NCI-H1417 (cell line): ENCODE data around the gene SPRED3.

Source experiments
- DNase-seq, 3 experiments: peaks; one replicate each; lab custom pipeline; 2025; lab: John Stamatoyannopoulos, UW

SPRED3 gene

DNA sequence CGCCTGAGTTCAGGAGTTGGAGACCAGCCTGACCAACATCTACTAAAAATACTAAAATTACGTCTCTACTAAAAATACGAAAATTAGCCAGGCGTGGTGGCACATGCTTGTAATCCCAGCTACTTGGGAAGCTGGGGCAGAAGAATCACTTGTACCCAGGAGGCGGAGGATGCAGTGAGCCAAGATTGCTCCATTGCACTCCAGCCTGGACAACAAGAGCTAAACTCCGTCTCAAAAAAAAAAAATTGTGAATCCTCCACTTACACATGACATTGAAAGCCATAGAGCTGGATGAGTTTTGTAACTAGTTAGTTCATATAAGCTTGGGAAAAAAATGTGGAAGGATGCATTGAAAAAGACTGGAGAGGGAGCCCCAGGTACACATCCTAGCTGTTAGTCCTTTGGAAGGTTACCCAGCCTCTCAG, 14.6 kb upstream of the SPRED3 start:
- DNase-seq = no peak

DNA sequence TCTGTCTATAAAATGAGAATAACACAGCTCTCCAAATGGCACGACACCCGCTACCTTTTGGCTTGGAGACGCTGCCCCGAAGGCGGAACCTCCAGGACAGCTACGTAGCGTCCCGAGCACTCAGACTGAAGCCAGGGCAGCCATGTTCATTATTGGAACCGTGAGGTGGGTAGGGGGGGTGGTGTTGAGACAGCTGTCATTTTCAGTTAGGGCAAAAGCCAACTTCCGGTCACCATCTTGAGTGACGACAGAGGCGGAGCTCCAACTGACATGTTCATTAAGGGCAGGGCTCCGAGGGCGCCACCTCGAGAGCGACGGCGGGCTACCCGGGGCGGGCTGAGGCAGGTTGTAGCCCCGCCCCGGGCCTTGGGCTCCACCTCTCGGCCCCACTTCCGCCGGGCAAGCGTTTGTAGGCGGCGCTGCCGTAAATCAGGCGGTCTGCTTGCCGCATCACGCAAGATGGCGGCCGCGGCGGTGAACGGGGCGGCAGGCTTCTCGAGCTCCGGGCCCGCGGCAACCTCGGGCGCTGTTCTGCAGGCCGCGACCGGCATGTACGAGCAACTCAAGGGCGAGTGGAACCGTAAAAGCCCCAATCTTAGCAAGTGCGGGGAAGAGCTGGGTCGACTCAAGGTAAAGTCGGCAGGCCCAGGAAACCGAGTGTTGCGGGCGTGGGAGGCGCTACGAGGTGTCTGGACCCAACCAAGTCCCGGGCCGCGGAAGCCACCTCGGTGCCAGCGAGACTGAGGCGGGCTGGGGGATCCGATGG, 14.0 kb upstream of the SPRED3 start, which contains the start of gene PSMD8:
TSS of gene PSMD8 (plus strand) at position 240 of the 766 bp plus-strand sequence. CDS start at position 271, 31 bp downstream.
- DNase-seq = peak; percentile 97 to 100 (median 99)

DNA sequence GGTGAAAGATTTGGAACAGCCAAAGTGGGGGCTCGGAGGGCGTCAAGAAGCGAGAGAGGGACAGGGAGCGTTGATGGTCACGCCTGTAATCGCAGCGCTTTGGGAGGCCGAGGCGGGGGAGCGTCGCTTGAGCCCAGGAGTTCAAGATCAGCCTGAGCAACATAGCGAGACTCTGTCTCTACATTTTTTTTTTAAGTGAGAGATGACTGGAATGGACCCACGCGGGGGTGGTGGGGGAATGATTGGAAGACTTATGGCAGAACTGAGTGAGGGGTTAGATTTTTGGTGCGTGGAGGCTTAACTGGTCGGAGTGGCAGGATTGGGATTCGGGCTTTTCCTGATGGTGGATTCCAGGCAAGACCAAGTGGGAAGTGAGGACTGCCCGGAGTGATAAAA, 13.4 kb upstream of the SPRED3 start:
- peak in 1 of 3 experiments; percentile 27 for DNase-seq

DNA sequence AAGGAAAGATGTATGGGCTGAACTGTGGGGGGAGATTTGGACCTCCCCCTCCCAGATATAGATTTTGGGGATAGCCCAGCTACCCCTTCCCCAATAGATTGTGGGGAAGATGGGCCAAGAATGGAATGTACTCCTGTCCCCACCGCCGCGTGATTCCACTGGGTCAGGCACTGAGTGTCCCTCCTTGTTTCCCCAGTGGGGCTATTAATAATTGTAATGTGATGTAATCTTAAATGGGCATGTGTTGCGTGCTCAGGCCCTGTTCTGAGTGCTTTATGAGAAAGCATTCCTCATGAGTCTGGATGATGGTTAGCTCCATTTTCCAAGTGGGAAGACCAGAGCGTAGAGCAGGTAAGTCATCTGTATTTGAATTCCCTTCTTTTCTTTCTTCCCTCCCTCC, 12.7 kb upstream of the SPRED3 start:
- DNase-seq = no peak

DNA sequence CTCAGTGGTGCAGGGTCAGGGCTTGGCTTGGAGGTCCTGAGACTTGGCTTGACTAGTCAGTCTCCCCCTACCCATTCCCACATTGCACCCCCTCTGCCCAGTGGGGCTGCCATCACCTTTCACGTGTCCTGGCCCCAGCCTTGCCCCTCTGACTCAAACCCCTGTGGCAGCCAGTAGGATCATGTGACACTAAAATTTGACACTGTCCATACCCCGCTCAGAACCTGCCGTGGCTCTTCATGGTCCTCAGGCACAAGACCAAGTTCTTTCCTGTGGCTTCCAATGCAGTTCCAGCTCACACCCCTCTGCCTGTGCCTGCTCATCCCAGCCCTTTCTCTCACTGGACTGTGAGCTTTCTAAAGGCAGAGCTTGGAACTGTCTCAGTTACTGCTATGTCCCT, 11.9 kb upstream of the SPRED3 start:
- DNase-seq = no peak

DNA sequence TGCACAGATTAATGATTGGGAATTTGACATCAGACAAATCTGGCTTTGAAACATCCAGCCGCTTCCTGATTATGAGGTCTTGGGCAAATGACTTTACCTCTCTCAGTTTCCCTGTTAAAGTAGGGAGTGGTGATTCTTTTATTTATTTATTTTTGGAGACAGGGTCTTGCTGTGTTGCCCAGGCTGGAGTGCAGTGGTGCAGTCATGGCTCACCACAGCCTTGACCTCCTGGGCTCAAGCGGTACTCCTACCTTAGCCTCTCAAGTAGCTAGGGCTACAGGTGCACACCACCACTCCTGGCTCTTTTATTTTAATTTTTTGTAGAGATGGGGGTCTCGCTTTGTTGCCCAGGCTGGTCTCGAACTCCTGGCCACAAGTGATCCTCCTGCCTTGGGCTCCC, 11.4 kb upstream of the SPRED3 start:
- no peak for DNase-seq

DNA sequence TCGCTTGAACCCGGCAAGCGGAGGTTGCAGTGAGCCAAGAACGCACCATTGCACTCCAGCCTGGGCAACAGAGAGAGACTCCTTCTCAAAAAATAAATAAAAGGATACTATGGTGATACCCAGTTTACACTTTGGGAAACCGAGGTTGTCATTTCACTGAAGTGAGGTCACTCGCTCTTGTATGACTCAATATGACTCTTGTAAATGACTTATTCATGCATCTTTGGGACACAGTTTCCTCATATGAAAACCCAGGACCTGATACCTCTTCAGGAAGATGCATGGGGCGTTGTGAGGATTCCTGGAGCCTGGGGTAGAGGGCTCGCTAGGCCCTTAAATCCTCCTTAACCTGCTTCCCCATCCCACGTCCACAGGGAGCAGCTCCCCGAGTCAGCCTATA, 9.6 kb upstream of the SPRED3 start:
- no peak for DNase-seq

DNA sequence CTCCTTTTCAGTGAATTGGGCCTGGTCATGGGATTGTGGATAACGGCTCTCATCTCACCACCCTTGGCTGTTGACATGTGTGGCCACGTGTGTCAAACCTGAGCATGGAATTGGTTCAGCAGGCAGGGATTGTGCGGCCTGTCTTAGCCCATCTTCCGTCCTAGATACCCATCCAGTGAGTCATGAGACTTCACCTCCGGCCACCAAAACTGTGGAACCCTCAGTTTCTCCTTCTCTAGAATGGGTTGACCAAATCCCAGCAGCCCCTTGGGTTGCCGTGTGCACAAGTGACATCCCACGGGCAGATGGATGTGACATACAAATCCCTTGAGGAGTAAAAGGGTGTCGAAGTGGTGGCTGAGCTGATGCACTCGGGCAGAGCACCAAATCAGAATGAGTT, 7.4 kb upstream of the SPRED3 start:
- no peak for DNase-seq

DNA sequence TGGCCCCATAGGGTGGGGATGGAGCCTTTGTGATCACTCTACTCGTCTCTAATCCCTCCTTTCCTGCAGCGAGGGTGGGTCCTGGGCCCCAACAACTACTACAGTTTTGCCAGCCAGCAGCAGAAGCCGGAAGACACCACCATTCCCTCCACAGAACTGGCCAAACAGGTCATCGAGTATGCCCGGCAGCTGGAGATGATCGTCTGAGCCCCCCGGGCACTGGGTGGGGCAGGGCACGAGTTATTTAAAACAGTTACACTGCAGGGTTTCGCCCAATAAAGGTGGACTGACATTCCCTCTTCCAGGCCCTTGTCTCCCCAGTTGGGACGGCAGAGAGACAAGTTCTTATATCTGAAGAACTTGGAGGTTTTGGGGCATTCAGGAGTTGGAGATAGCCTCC, 5.3 kb upstream of the SPRED3 start:
- no peak for DNase-seq

DNA sequence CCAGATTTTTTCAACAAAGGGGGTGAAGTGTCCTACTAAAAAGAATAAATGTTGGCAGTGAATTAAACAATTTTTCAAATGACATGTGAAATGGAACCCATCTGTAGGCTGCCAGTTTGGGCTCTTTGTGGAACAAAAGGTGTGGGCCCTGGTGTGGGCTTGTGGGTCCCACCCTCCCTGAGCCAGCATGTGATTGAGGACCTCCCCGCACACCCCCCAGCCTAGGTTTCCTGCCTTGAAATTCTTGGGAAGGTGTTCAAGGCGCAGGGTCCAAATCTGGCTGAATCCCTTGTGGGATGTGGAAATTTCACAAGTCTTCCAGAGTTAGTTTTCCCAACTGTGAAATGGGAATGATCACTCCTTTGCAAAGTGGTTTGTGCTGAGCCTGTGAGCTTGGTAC, 4.8 kb upstream of the SPRED3 start:
- no peak for DNase-seq

DNA sequence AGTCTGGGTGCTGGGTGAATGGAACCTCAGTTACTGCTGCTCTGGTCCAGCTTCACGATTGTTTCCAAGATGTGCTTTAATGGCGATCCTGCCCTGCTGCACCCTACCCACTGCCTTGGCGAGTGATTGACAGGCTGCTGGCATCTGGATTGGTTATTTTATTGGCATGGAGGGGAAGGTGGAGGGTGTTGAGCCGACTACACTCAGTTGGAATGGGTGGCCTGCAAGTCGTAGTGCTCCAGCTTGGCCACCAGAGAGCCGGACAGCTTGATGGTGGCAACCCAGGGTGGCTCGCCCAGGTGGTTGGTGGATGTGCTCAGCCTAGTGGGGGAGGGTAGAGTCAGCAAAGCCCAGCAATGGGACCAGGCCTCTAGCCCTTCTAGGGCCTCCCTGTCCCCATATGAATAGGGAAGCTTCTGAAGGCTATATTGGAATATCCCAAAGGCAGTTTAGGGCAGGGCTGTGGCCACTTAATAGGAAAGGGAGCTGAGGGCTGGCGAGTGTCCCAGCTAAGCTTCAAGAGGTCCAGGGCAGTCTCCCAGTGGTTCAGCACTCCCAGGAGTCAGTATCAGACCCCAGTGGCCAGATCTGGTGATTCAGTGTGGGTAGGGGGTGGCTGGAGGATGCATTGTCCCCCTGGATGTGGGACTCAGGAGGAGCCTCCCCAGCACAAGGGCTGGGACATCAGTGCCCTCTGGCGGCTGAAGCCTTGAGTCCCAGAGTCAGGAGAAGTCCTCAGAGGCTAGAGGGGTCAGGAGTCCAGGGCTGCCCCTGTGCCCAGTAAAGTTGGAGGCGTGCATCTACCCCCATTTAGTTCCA, 4.1 kb upstream of the SPRED3 start:
- DNase-seq = no peak

DNA sequence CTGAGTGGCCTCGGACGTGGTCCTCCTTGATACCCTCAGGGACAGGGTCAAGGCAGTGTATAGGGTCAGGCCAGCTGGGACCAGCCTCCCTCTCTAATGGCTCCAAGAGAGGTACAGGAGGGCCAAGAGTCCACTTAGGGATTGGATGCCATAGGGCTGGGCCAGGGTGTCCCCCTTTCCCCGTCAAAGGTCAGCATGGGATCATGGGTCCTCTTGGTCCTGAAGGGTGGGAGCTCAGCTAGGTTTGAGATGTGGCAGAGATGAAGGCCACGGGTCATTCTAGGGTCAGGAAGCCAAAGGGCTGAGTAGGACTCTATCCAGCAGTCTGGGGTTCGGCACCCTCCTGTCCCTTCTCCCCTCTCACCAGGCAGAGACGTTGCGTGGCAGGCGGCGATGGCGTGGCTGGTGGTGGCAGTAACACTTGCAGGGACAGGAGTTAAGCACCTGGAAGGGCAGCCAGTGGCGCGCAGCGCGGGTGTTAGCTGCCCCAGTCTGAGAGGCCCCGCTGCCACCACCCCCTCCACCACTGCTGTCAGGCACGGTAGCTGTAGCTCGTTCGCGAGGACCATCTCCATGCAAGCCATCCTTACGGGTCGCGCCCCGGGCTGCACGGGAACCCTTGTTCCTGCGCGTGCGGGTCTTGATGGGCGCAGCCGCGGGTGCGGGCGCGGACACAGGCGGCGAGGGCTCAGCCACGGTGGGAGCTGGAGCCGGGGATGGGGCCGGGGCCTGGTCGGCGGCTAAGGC, 3.3 kb upstream of the SPRED3 start:
- DNase-seq = no peak

DNA sequence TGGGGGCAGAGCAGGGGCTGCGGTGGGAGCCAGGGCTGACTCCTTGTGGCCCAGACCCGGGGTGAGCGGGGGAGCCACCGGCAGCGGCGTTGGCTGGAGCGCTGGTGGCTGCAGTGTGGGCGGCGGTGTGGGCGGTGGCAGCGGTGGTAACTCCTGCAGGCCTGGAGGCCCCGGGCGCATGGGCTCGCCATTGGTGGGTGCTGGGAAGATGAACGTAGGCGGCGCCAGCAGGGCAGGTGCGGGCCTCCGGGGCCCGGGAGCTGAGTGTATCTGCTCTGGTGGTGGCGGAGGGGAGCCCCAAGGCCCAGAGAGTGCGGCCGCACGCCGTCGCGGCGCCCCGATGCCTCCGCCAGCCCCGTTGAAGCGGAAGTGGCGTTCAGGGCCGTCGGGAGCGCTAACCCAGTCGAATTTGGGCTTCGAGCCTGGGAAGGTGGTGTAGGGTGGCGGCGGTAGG, 2.7 kb upstream of the SPRED3 start:
- no peak for DNase-seq

DNA sequence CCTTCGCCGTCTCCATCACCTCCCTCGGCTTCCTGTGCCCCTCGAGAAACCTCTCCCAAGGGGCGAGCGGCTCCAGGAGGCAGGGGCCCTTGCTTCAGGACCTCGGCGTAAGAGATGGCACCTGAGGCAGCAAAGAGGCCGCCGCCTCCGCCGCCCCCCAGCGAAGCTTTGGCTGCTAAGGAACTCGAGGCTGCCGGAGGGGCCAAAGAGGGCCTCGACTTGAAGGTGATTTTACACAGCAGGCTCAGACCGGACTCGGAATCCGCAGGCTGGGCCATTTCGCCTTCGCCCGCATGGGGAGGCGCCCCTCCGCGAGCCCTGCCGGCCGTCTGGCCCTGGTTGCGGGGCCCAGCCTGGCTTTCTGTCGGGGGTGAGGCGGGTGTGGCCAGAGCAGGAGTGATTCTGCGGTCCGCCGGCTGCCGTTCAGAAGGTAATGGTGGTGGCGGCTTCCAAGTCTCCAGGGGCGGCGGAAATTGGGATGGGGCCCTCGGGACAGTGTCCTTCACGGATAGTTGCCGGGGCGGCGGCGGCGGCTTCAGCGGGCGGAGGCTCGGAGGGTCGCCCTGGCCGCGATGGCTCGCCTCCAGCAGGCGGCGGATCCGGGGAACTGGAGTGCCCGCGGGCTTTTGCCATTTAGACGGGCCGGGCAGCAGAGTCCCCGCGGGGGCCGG, 2.1 kb upstream of the SPRED3 start:
- no peak for DNase-seq

DNA sequence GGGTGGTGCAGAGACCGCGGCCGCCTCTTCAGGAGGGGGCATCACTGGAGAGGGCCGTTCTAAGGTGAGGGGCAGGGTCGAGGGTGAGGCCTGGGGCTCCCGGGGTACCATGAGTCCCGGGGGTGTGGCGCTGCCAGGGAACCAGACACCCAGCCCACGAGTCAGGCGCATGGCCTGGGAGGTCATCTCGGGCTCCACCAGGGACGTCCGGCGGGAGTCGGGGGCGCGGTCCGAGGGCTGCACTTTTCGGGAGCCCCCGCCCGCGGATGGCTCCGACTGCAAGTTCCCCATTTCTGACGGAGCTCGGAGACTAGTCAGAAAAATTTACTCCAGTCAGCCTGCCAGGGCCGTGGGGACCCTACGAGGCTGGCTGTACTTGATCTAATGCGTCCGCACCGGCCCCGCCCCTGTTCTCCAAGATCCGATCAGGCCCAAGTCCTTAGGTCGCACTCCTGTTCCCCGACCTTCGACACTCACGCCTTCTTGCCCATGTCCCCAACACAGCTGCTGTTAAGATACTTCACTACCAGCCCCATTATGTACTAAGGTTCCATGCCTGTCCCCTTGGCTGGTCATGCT, 1.4 kb upstream of the SPRED3 start:
- DNase-seq = no peak

DNA sequence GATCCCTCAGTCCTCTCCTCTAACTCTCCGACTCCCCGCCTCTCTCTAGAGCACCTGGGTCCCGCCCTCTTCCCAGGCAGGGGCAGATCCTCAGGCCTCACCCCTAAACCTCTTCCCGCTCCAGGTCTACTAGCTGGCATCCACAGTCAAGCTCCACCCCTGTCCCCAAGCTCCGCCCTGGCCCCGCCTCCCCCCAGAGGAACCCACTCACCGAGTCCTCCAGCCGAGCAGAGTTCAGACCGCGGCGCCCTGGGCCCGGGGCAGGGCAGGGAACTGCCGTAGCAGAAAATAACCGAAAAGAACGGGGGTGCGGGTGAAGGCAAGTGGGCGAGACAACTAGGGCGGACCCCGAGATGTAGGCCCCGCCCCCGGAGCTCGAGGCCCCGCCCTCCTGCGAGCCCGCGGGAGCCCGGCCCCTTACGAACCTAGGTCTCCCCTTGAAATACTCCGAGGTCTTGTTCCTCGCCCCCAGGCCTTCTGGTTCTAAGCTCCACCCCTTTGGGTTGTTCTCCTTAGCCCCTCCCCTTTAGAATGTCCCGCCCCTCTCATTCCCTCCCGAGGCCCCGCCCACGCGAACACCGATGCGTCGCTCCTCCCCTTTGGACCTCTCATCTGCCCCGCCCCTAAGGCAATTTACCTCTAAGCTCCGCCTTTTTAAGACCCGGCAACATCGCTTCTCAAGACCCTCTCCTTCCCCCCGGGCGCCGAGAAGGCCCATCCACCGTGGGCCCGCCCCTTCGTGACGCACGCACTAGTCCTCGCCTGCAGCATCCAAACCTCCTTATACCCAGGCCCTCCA, 748 bp upstream of the SPRED3 start, which contains the start of gene GGN:
TSS of gene GGN (minus strand) at position 485 of the 799 bp plus-strand sequence. CDS start 773 bp downstream, outside the sequence.
- DNase-seq = peak; percentile 93 to 95 (median 94)

DNA sequence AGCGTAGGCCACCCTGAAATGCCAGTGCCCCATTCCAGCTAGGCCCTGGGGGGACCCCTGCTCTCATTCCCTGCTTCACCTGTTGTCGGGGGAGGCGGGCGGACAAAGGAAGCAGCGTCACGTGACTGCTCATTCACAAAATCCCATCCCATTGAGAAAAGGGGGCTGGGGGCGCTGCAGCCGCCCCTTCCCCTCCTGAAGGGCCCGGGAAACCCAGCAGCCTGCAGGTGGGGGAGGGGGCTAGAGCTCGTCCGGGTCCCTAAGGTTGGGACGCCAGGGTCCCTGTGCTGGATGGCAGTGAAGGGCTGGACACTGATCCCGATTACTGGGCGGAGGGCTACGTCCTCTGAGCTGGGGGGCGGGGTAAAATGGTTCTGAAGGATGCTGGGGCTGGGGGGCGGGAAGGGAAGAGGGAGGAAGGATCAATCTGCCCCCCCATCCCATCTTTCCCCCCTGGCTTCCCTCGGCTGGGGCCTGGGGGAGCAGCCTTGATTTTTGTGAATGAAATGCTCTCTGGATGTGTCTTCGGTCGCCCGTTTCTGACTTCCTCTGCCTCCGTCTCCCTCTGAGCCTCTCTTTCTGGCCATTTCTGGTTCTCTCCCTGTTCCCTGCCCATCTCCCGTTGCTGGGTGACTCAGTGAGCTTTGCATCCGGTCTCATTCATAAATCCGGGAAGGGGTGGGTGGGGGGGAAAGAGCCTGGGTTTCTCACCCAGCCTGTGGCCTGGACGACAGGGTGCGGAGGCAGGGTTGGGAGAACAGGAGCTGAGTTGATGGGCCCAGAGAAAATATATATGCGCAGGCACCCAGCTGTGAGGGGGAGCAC, 816 bp downstream of the SPRED3 start:
- DNase-seq = peak; percentile 36 to 56 (median 42)

DNA sequence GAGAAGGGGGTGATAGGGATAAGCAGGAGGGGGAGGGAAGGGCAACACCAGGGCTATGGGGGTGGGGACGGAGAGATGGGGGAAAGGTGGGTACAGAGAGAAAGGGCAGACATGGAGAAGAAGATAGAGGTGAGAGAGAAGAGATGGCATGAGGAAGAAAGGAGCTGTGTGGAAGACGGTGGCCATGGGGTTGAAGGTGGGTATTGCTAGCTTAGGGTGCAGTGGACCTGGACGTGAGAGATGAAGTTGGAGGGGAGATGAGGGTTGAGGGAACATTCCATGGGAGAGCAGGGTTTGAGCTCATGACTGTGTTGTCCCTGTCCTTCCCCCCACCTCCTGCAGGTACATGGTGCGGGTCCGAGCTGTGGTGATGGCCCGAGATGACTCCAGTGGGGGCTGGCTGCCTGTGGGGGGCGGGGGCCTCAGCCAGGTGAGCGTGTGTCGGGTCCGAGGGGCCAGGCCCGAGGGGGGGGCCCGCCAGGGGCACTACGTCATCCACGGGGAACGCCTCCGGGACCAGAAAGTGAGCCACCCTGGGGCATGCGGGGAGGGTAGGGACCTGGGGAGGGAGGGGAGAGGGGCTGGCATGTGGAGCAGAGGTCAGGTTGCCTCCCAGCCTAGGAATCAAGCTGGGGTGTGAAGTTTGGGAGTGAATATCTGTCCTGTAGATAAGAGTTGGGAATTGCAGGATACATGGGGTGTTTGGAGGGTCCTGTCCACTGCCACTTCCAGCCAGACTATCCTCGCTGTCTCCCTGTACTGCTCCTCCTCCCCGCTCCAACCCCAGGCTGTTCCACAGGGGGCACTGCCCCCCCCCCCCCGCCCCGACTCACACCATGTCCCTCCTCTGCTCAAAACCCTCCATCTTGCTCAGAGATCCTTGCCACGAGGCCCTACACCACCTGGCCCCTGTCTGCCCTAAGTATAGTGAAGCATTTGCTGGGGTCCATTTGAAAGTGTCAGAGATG, 1.7 kb downstream of the SPRED3 start:
- DNase-seq = no peak
